Transverse colon (tissue), 4 donors: Measurements from ENCODE around the gene GLRX2. TPM values are rescaled to one million over a fixed set of nuclear protein-coding genes. Genes with fewer than 3 reads are reported as not detected.

ENCODE experiments used
- DNase-seq: peaks from one replicate; pipeline ENCODE4 v3.0.0-alpha.2; 2019
- H3K27ac ChIP-seq, 4 donors: fragments of 200-600 bp; sonication (generic); 2 replicates each; pipeline ENCODE4 v1.5.1; 2016 to 2018; ENCODE audit warnings: inconsistent platforms in 4 of 4
- H3K27me3 ChIP-seq: fragments of 200-600 bp; sonication (generic); 2 replicates; pipeline ENCODE4 v1.5.1; 2017; ENCODE audit warnings: inconsistent platforms
- H3K36me3 ChIP-seq, 4 donors: fragments of 200-600 bp; sonication (generic); 2 replicates each; pipeline ENCODE4 v1.5.1; 2017 to 2019; ENCODE audit warnings: inconsistent platforms in 4 of 4
- H3K4me1 ChIP-seq, 4 donors: fragments of 200-600 bp; sonication (generic); 2 replicates each; pipeline ENCODE4 v1.5.1; 2017 to 2020; ENCODE audit warnings: inconsistent platforms in 4 of 4
- H3K4me3 ChIP-seq, 4 donors: fragments of 200-600 bp; sonication (generic); 1 replicate in 1 of 4; 2 replicates in 3 of 4; pipeline versions ENCODE4 v1.5.1 to v1.6.1; 2017 to 2019; ENCODE audit warnings: inconsistent platforms in 4 of 4
- H3K9me3 ChIP-seq, 2 donors: fragments of 200-600 bp; sonication (generic); 2 replicates each; pipeline ENCODE4 v1.5.1; 2017 to 2019; ENCODE audit warnings: inconsistent platforms in 2 of 2
- EP300 ChIP-seq: sonication (generic); formaldehyde crosslinking; IDR thresholded peaks from one replicate; pipeline ENCODE4 v1.6.1; 2017; ENCODE audit warnings: antibody characterized with exemption, low read depth
- POLR2A ChIP-seq: fragments of 450-650 bp; IDR thresholded peaks from one replicate; pipeline ENCODE4 v1.6.1; 2016; ENCODE audit warnings: antibody characterized with exemption, mild to moderate bottlenecking, moderate library complexity
- POLR2AphosphoS5 ChIP-seq, 3 donors: sonication (generic); formaldehyde crosslinking; IDR thresholded peaks; one replicate each; pipeline ENCODE4 v1.6.1; 2016; ENCODE audit warnings: antibody characterized with exemption in 3 of 3
- WGBS, 2 donors: methylation state at CpG; one replicate each; pipeline ENCODE4 v1.1.5; 2018; ENCODE audit warnings: low coverage in 1 of 2; 5-methylcytosine and 5-hydroxymethylcytosine counted together
- in situ Hi-C, 4 donors: fragments of 200-750 bp; cut with MboI; loops; one replicate each; pipeline versions ENCODE4 v1.15.0 to v1.15.1; 2017; ENCODE audit warnings: low sequenced_read_pairs in 3 of 4, low pct_ligation_motif_present in 1 of 4, low pct_unique_long_range_greater_than_20kb in 1 of 4
- intact Hi-C: fragments of 100-400 bp; cut with DNase I; formaldehyde crosslinking; loops from one replicate; pipeline ENCODE4 v1.15.1; 2023; ENCODE audit warnings: low total_unique reads
- total RNA-seq, 4 donors: library from RNA; depleted of rRNA; stranded (reverse); fragments of >200 nt; gene quantifications; one replicate each; pipeline ENCODE4 v1.1.0, GENCODE V29; 2016
- TF ChIP-seq, protein P1 (sequence below), 5 experiments: fragments of 200-600 bp in 3 of 5; fragments of 450-650 bp in 2 of 5; sonication (generic) in 3 of 5; IDR thresholded peaks; 1 replicate in 2 of 5; 2 replicates in 3 of 5; pipeline ENCODE4 v1.5.1; 2016 to 2017; ENCODE audit warnings: antibody characterized with exemption in 5 of 5, inconsistent platforms in 3 of 5, mild to moderate bottlenecking in 2 of 5, moderate library complexity in 1 of 5

GLRX2 gene
- total RNA-seq, 4 donors from 2014 or later, result 0.40 to 8.3 (median 3.7) TPM

DNA sequence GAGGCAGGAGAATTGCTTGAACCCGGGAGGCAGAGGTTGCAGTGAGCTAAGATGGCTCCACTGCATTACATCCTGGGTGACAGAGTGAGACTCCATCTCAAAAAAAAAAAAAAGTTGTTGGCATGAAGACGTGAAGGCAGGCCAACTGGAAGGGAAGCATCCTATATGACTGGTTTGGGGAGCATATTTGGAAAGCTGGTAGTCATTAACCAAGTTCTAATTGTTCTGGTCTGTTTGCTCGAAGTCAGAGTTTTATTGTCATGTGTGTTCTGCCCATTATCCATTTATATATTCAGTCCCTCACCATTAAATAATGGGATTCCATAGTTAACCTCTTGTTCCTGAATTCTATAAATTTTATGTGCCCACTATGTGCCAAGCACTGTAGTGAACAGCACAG, 3.3 kb upstream of the GLRX2 start:
- Histone ChIP-seq H3K9me3 (no peaks in the 10 kb centered on the region), H3K27ac (no peak overlapping the region)

DNA sequence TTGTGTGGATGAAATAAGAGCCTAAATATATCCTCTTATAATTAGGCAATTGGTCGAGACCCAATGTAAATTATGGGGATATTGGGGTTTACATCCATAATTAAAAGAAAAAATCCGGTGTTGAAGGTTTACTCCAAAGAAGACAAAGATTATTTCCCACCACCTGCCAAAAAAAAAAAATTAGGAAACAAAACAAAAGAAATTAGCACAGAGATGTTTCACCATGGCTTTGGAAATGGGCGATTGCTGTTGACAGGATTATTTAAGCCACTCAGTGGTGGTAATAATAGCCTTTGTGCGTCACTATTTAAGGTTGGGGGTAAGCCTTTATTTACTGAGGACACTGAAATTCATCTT, 585 bp upstream of the GLRX2 start:
- 45 to 47% methylated on average over 4 of the region's 4 CpGs for WGBS, 2 donors
- no peaks in the 10 kb centered on the region for H3K36me3 ChIP-seq
- H3K9me3 ChIP-seq, result no peaks in the 10 kb centered on the region
- H3K4me1 ChIP-seq, result peaks cover 8 to 20% (median 11%) of the 10 kb centered on the region in 4 donors
- in situ Hi-C loops (loop anchor here in 1 of 4 donors (25.0 kb wide), 1 partner anchor 293 kb away; the partner anchor contains the start of gene RGS2), intact Hi-C loops (loop anchor here (2.0 to 5.0 kb wide), 2 partner anchors 17 to 43 kb away; partner anchors contain the start of gene CDC73)
- H3K27ac ChIP-seq, result peak overlapping the region; percentile 90 to 99 (median 98)
- no peak for DNase-seq
- H3K4me3 ChIP-seq, result peak overlapping the region in 3 of 4 donors; percentile 71 to 81 (median 80)
- TF ChIP-seq POLR2A, result no peak
- TF ChIP-seq, protein P1, sequence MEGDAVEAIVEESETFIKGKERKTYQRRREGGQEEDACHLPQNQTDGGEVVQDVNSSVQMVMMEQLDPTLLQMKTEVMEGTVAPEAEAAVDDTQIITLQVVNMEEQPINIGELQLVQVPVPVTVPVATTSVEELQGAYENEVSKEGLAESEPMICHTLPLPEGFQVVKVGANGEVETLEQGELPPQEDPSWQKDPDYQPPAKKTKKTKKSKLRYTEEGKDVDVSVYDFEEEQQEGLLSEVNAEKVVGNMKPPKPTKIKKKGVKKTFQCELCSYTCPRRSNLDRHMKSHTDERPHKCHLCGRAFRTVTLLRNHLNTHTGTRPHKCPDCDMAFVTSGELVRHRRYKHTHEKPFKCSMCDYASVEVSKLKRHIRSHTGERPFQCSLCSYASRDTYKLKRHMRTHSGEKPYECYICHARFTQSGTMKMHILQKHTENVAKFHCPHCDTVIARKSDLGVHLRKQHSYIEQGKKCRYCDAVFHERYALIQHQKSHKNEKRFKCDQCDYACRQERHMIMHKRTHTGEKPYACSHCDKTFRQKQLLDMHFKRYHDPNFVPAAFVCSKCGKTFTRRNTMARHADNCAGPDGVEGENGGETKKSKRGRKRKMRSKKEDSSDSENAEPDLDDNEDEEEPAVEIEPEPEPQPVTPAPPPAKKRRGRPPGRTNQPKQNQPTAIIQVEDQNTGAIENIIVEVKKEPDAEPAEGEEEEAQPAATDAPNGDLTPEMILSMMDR (IDR thresholded peaks at IDR 0.05), result no peak
- no peak for TF ChIP-seq POLR2AphosphoS5 (IDR thresholded peaks at IDR 0.05)
- TF ChIP-seq EP300, result no peak
- no peaks in the 10 kb centered on the region for H3K27me3 ChIP-seq

More for the DNA sequence above, 3.3 kb upstream of the GLRX2 start:
- Histone ChIP-seq H3K36me3 (no peaks in the 10 kb centered on the region), H3K4me3 (no peak overlapping the region), H3K27me3 (no peaks in the 10 kb centered on the region), H3K4me1 (peaks cover 6 to 19% (median 9%) of the 10 kb centered on the region in 4 donors)
- in situ Hi-C loops, result loop anchor here in 1 of 4 donors (25.0 kb wide), 1 partner anchor 296 kb away; the partner anchor contains the start of gene RGS2
- TF ChIP-seq POLR2AphosphoS5 (IDR thresholded peaks at IDR 0.05), result no peak
- TF ChIP-seq, protein P1 (IDR thresholded peaks at IDR 0.05), result no peak
- no peak for TF ChIP-seq EP300
- no peak for TF ChIP-seq POLR2A
- WGBS, 2 donors, result 65 to 80% methylated on average over 2 to 3 of the region's 3 CpGs
- no peak for DNase-seq
- intact Hi-C loops, result loop anchor here (5.0 kb wide), 1 partner anchor 46 kb away; no protein-coding TSS in a partner anchor

DNA sequence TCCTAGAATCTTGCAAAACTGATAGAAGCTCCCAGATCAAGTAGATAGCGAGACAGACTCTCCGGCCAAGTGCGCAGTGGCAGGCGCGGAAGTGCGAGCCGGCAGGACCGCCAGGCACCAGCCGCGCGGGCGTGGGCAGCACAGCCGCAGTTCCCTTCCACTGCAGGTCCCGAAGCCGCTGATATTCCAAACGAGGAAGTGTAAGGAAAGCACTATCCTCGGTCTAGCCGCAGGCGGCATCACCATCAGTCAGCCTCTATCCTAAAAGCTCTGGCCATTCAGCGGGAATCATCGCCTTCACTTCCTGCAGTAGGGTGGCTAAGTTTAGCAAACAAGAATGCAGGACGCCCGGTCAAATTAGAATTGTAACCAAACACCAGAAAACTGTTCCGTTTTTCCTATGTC, 710 bp downstream of the GLRX2 start:
- in situ Hi-C loops, result loop anchor here in 1 of 4 donors (25.0 kb wide), 1 partner anchor 292 kb away; the partner anchor contains the start of gene RGS2
- Histone ChIP-seq H3K4me1 (peaks cover 8 to 20% (median 11%) of the 10 kb centered on the region in 4 donors), H3K4me3 (peak overlapping the region; percentile 69 to 81 (median 76)), H3K36me3 (peaks cover 0 to 12% (median 6%) of the 10 kb centered on the region in 4 donors), H3K27me3 (no peaks in the 10 kb centered on the region), H3K27ac (peak overlapping the region; percentile 90 to 99 (median 98)), H3K9me3 (no peaks in the 10 kb centered on the region)
- TF ChIP-seq POLR2AphosphoS5 (IDR thresholded peaks at IDR 0.05), result peak in 1 of 3 donors; percentile 36
- no peak for TF ChIP-seq EP300
- TF ChIP-seq, protein P1 (IDR thresholded peaks at IDR 0.05), result no peak
- no peak for TF ChIP-seq POLR2A
- WGBS, 2 donors, result 2 to 3% methylated on average over 8 to 14 of the region's 24 CpGs
- intact Hi-C loops, result loop anchor here (2.0 kb wide), 1 partner anchor 18 kb away; the partner anchor contains the start of gene CDC73
- peak; percentile 56 for DNase-seq

DNA sequence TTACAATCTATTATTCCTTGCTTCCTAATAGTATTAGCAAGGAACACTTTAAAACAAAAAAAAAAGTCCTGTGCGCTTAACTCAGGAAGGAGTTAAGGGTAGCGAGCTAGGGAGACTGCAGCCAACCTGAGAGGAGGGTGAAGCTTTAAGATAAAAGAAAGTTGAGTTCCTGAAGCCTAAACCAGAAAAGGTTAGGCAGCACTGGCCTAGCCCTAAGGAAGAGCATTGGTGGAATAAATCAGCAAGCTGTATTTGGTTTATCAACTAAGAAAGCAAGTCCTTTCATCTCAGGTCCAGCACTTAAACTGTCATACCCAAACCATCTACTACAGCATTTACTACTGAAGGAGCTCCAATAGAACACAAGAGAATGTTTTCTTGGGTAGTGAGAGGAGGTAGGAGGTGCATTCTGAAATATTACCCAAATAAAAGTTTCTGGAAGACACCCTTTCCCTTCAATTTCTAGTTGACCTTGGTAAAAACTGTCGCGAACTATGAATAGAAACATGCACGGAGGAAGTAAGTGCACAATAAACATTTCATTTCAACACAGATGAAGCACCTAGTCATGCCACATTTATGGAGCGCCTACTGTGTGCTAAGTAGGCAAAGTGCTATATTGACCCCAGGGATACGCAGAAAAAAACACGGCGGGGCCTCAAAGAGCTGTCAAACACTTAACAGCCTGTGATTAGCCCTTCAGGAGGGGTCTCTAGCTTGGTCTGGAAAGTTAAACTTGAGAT, 1.3 kb downstream of the GLRX2 start:
- 32 to 47% methylated on average over 6 to 9 of the region's 9 CpGs for WGBS, 2 donors
- in situ Hi-C loops, result loop anchor here in 1 of 4 donors (25.0 kb wide), 1 partner anchor 292 kb away; the partner anchor contains the start of gene RGS2
- H3K36me3 ChIP-seq, result peaks cover 0 to 18% (median 6%) of the 10 kb centered on the region in 4 donors
- H3K4me1 ChIP-seq, result peaks cover 8 to 20% (median 11%) of the 10 kb centered on the region in 4 donors
- no peaks in the 10 kb centered on the region for H3K27me3 ChIP-seq
- intact Hi-C loops, result loop anchor here (2.0 kb wide), 1 partner anchor 19 kb away; the partner anchor contains the start of gene CDC73
- peak overlapping the region; percentile 69 to 81 (median 76) for H3K4me3 ChIP-seq
- TF ChIP-seq, protein P1 (IDR thresholded peaks at IDR 0.05), result no peak
- no peak for TF ChIP-seq EP300
- TF ChIP-seq POLR2A, result no peak
- TF ChIP-seq POLR2AphosphoS5 (IDR thresholded peaks at IDR 0.05), result no peak
- no peaks in the 10 kb centered on the region for H3K9me3 ChIP-seq
- H3K27ac ChIP-seq, result peak overlapping the region; percentile 90 to 99 (median 98)
- no peak for DNase-seq
